Stimulated activated CD8-positive, alpha-beta memory T cell treated with anti-CD3 and anti-CD28 coated beads, Interleukin-4, amount 100 ng/mL, for 4 hours (primary cell): ENCODE measurements around the gene C10orf71.

Source experiments
- DNase-seq, 2 donors: peaks; one replicate each; pipeline ENCODE4 v3.0.0-alpha.2; 2020; ENCODE audit warnings: low read depth in 2 of 2, low spot score in 1 of 2

The C10orf71 gene

DNA sequence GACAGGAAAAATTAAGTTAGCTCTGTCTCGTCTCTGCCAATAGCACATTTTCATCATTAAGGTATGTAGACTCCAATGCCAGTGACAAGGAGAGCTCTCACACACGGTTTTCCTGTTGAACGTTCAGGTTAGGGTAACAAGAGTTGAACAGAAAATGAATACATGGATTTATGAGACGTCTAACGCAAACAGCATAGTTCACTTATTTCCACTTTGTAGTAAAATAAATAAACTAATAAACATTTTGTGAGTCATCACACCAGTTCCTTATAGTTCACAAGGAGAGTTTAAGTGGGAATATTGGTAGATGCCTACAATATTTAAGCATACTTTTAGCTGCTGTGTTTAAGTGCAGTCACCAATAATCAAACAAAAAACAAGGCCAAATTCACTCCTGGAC is 75.8 kb downstream of the C10orf71 start:
- no peak for DNase-seq

DNA sequence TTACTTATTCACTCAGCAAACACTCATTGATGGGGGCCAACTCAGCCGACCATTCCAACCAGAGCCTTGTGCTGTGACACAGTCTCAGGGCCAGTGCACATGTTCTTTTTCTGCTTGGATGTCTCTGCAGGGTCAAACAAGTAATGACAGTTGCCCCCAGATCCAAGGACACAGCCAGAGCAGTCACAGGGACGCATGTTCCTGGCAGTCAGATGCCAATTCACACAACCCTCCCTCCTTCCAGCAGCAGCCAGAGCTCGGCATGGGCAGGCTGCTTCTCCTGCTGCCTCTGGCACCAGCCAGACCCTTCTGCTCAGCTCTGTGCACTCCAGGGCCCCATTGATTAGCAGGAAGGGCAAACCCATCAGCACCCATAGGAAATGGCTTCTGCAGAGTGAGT is 76.6 kb downstream of the C10orf71 start:
- DNase-seq = no peak
